GM18507 (cell line): ENCODE measurements around the gene INTS15.

ENCODE experiments used
- DNase-seq: peaks from one replicate; pipeline ENCODE4 v3.0.0; 2011; ENCODE audit warnings: low read depth; ENCODE audit not compliant: insufficient read length; ENCODE audit errors: extremely low spot score
- FAIRE-seq: peaks from 2 replicates; lab custom pipeline; 2011; peaks lifted over from hg19 to GRCh38; lab: Jason Lieb, UNC

INTS15 gene

DNA sequence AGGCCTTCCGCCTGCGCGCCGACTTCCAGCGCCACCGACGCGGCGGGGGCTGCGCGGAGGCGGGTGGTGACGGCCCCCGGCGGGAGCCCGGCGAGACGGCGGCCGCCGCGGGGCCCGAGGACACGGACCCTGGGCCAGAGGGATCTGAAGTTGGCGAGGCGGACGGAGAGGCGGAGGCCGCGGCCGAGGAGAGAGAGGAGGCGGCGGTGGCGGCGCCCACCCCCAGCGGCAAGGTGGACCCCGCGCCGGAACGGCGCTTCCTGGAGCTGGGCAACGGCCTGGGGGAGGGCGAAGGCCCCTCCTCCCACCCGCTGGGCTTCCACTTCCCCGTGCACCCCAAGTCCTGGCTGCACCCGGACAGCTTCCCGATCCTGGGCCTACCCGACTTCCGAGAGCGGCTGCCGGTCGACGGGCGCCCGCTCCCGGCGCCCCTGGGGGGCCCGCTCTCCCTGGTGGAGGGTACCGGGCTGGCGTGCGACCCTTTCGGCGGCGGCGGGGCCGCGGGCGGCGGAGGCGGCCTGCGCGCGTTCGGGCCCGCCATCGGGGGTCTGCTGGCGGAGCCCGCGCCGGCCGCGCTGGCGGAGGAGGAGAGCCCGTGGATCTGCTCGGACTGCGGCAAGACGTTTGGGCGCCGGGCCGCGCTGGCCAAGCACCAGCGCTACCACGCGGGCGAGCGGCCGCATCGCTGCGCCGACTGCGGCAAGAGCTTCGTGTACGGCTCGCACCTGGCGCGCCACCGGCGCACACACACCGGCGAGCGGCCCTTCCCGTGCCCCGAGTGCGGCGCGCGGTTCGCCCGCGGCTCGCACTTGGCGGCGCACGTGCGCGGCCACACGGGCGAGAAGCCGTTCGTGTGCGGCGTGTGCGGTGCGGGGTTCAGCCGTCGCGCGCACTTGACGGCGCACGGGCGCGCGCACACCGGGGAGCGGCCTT, 63.5 kb downstream of the INTS15 start:
- FAIRE-seq = no peak

DNA sequence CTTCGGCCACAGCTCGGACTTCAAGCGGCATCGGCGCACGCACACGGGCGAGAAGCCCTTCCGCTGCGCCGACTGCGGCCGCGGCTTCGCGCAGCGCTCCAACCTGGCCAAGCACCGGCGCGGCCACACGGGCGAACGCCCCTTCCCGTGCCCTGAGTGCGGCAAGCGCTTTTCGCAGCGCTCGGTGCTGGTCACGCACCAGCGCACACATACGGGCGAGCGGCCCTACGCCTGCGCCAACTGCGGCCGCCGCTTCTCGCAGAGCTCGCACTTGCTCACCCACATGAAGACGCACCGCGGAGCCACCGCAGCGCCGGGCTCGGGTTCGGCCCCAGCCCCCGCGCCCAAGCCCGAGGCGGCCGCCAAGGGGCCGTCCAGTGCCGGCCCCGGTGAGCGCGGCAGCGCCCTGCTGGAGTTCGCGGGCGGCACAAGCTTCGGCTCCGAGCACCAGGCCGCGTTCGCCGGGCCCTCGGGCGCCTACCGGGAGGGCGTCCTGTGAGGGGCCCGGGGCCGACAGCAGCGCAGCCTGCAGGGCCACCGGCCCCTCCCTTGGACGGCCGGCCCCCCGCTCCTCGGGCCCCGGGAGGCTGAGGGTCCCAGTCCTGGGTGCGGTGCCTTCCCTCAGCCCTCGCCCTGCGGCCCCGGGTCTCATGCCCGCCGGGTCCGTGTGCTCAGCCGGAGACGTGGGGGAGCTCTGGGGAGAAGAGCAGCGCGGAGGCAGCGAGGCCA, 64.5 kb downstream of the INTS15 start:
- DNase-seq = no peak
- no peak for FAIRE-seq

More for the DNA sequence above, 63.5 kb downstream of the INTS15 start:
- no peak for DNase-seq

DNA sequence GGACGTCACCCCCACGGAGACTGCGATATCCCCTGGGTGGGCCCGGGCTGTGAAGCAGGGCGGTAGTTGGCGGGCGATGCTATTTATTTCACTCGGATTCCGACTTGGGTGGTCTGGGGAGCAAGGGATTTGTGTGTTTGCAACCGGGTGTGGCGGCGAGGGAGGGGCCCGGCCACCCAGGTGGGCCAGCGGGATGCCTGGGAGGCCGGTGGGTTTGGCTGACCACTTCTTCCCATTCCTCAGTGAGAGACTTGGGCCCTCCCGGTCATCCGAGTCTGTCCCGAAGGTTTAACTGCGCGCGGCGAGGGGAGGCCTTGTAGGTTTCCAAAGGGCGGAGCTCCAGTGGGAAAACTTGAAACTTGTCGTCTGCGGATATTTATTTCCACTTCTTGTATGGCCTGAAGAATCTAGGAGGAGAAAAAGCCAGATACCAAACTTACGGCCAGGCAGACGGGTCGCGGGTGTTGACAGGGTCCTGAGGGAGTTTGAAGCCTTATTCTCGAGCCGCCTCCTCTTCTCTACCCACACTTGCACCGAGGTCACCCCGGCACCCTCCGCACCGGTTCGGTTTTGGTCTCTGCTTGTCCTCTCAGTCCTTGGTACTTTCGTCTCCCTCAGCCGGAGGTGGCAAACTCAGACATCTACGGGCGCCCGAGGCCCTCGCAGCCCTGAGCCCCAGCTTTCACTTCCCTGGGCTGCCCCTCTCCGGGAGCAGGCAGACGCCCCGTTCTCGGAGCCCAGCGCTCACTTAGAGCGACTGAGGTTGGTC, 65.2 kb downstream of the INTS15 start:
- FAIRE-seq (no peak), DNase-seq (no peak)

DNA sequence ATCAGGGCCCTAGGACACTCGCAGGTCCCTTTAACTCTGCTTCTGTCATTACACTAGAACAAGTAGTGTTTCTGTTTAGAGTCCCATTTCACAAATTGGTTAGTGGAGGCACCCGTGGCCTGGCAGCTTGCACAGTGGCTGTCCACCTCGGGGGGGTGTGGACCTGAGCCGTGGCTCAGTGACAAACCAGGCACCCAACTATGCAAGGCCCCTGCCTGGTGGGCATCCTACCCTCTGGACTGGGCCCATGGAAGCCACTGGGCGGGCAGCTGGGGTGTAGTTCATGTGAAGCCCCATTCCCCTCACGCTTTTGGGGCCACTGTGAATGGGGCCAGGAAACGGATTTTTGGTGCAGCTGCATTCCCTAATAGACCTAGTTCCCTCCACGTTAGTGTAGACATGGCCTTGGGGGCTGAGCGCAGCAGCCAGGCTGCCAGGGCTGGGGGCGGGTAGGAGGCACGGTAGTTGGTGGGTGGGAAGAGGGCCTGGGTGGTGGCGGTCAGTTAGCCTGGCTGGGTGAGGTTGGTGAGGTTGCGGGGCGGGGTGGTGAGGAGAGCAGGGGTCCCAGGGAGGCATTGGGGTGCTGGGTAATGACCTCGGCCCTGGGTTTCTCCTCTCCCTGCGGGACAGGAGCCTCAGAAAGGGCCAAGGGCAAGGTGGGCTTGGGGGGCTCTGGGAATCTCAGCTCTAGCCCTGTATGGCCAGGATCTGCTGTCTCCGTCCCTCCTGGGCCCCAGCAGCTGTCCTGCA, 66.0 kb downstream of the INTS15 start:
- FAIRE-seq (no peak), DNase-seq (no peak)

DNA sequence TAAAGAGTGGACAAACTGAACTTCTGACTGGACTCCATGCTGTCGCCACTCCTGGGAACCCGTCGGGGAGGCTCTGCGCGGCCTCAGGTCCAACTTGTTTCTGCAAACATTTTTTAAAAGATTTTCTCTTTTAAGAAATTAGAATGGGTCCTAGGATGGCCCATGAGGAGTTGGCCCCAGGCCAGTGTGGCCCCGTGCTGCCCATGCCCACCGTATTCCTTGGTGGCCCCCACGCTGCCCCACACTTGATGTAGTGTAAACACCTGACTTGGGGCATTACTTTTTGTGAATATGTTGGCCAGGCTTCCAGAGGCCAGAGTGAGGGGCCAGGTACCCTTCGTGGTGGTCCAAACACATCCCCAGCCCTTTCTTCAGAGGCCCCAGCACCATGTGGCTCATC, 66.6 kb downstream of the INTS15 start:
- DNase-seq = no peak
- no peak for FAIRE-seq
